GM12878 (cell line): ENCODE measurements around the gene STXBP4. TPM values are rescaled to one million over a fixed set of nuclear protein-coding genes. Genes with fewer than 3 reads are reported as not detected.

Experiments
- ATAC-seq: fragments of 200-7000 bp; cut with Tn5 transposase; 3 replicates; pipeline ENCODE4 v1.9.1; 2020; ENCODE audit warnings: mild to moderate bottlenecking, moderate library complexity
- BruUV-seq: library from RNA; stranded (reverse); fragments of 400-500 nt; replicated peaks from 2 replicates; lab custom pipeline; 2021; lab: Mats Ljungman, UMichigan
- CTCF ChIA-PET: fragments of 300-600 bp; sonication (Branson Sonifier 250); formaldehyde crosslinking; extraction: SDS; loops from one replicate; lab custom pipeline; 2021; ENCODE audit warnings: inconsistent platforms; lab: Yijun Ruan, JAX
- POLR2A ChIA-PET: fragments of 350-600 bp; formaldehyde crosslinking; extraction: SDS; loops from one replicate; lab custom pipeline; 2021; ENCODE audit warnings: inconsistent platforms; lab: Charles Lee
- RAD21 ChIA-PET: fragments of 300-600 bp; sonication (Branson Sonifier 250); formaldehyde crosslinking; loops from one replicate; lab custom pipeline; 2023; ENCODE audit warnings: antibody characterized with exemption; ENCODE audit not compliant: unreplicated experiment; lab: Charles Lee
- SMC1A ChIA-PET: fragments of 300-600 bp; sonication (Branson Sonifier 250); formaldehyde crosslinking; loops from one replicate; lab custom pipeline; 2023; ENCODE audit not compliant: unreplicated experiment, uncharacterized antibody; lab: Charles Lee
- DNase-seq: peaks from one replicate; pipeline ENCODE4 v3.0.0-alpha.2; 2011; ENCODE audit warnings: low read depth, low spot score
- FAIRE-seq: peaks from 3 replicates; lab custom pipeline; 2011; peaks lifted over from hg19 to GRCh38; lab: Jason Lieb, UNC
- H2AFZ ChIP-seq: 2 replicates; pipeline ENCODE4 v1.6.0; 2011; ENCODE audit warnings: low read depth, low read length, control low read depth; ENCODE audit not compliant: control insufficient read depth
- H3K27ac ChIP-seq: 2 replicates; pipeline ENCODE4 v1.5.1; 2011; ENCODE audit warnings: control low read depth; ENCODE audit not compliant: control insufficient read depth, insufficient read depth
- H3K27me3 ChIP-seq, 2 experiments: replicated peaks in 1 of 2; 2 replicates each; pipeline versions ENCODE4 v1.6.0 to v1.6.1; 2011; ENCODE audit warnings: low read length in 1 of 2; ENCODE audit not compliant: control insufficient read depth in 2 of 2, insufficient read depth in 2 of 2
- H3K36me3 ChIP-seq, 2 experiments: 2 replicates each; pipeline ENCODE4 v1.5.1; 2011; ENCODE audit warnings: low read length in 1 of 2; ENCODE audit not compliant: control insufficient read depth in 2 of 2, insufficient read depth in 2 of 2
- H3K4me1 ChIP-seq: 2 replicates; pipeline ENCODE4 v1.6.1; 2011; ENCODE audit warnings: mild to moderate bottlenecking, low read length, moderate library complexity, mixed read lengths; ENCODE audit not compliant: control insufficient read depth, insufficient read depth
- H3K4me2 ChIP-seq: 2 replicates; pipeline ENCODE4 v1.6.0; 2011; ENCODE audit warnings: control low read depth; ENCODE audit not compliant: control insufficient read depth, insufficient read depth
- H3K4me3 ChIP-seq: fragments of 200-600 bp; sonication (generic); 2 replicates; pipeline ENCODE4 v1.5.1; 2016
- H3K79me2 ChIP-seq: 2 replicates; pipeline ENCODE4 v1.6.0; 2011; ENCODE audit warnings: low read length; ENCODE audit not compliant: control insufficient read depth, insufficient read depth
- H3K9ac ChIP-seq: 2 replicates; pipeline ENCODE4 v1.8.0; 2011; ENCODE audit warnings: low read length, control low read depth, mixed read lengths; ENCODE audit not compliant: control insufficient read depth, insufficient read depth
- H3K9me3 ChIP-seq: replicated peaks from 3 replicates; pipeline ENCODE4 v1.5.1; 2011; ENCODE audit warnings: mild to moderate bottlenecking, low read length; ENCODE audit not compliant: control insufficient read depth, insufficient read depth
- H4K20me1 ChIP-seq: 2 replicates; pipeline ENCODE4 v1.6.0; 2011; ENCODE audit not compliant: control insufficient read depth, insufficient read depth
- ASH2L ChIP-seq: fragments of 300-600, 200-600 bp; sonication (generic); IDR thresholded peaks from 2 replicates; pipeline ENCODE4 v1.6.1; 2017; ENCODE audit warnings: low read depth, mild to moderate bottlenecking, borderline replicate concordance
- IKZF2 ChIP-seq, 2 experiments: fragments of 450-650 bp; IDR thresholded peaks; 2 replicates each; pipeline ENCODE4 v1.6.1; 2017; ENCODE audit warnings: mild to moderate bottlenecking in 2 of 2, moderate library complexity in 2 of 2
- LARP7 ChIP-seq: fragments of 450-650 bp; IDR thresholded peaks from 2 replicates; pipeline ENCODE4 v1.6.1; 2017; ENCODE audit warnings: mild to moderate bottlenecking
- NBN ChIP-seq: fragments of 450-650 bp; IDR thresholded peaks from 2 replicates; pipeline ENCODE4 v1.6.1; 2016
- PAX8 ChIP-seq: fragments of 450-650 bp; IDR thresholded peaks from 2 replicates; pipeline ENCODE4 v1.6.1; 2017; ENCODE audit warnings: mild to moderate bottlenecking, moderate library complexity
- SIX5 ChIP-seq: IDR thresholded peaks from 2 replicates; pipeline ENCODE4 v1.6.1; 2011; ENCODE audit warnings: mild to moderate bottlenecking, low read depth, low read length, moderate library complexity; ENCODE audit not compliant: severe bottlenecking
- WGBS: methylation state at CpG from one replicate; pipeline ENCODE4 v1.1.6; 2016; ENCODE audit warnings: low lambda C conversion rate; ENCODE audit not compliant: insufficient replicate concordance, insufficient coverage; ENCODE audit errors: missing lambda C conversion rate; 5-methylcytosine and 5-hydroxymethylcytosine counted together
- in situ Hi-C: fragments of 300-500 bp; cut with MboI; formaldehyde crosslinking; loops from 9 replicates; pipeline ENCODE4 v1.14.3; 2018; ENCODE audit warnings: mixed read lengths
- intact Hi-C: fragments of 100-400 bp; cut with micrococcal nuclease; formaldehyde crosslinking; loops from one replicate; pipeline ENCODE4 v1.14.2; 2022; ENCODE audit not compliant: unreplicated experiment
- polyA plus RNA-seq, 11 experiments: library from polyadenylated mRNA; depleted of rRNA in 4 of 11; unstranded in 6 of 11; stranded (reverse) in 5 of 11; fragments of >200 nt; fragmentation: Nextera tagmentation in 4 of 11; fragmentation: Illumina TruSeq in 1 of 11; extraction: Ambion mirVana in 4 of 11; extraction: Trizol in 1 of 11; gene quantifications; 1 replicate in 1 of 11; 2 replicates in 10 of 11; pipeline versions ENCODE4 v1.2.1 to v1.2.3, GENCODE V29; 2011 to 2016; ENCODE audit warnings: inconsistent platforms in 2 of 11, missing spikeins in 2 of 11, low read depth in 1 of 11
- total RNA-seq, 4 experiments: library from RNA; depleted of rRNA in 3 of 4; stranded (reverse); fragments of >200 nt in 3 of 4; fragmentation: Illumina TruSeq in 1 of 4; extraction: Trizol in 1 of 4; gene quantifications; 2 replicates each; pipeline versions ENCODE4 v1.2.1 to v1.2.3, GENCODE V29; 2013 to 2021
- TF ChIP-seq, protein P1 (sequence below): fragments of 450-650 bp; IDR thresholded peaks from 2 replicates; pipeline ENCODE4 v1.6.1; 2014; ENCODE audit warnings: mild to moderate bottlenecking

STXBP4 gene
- total and polyA plus RNA-seq, 10 of the 15 experiments (the other 5 are each of a cell fraction or from before 2014, with no cell fraction given), result 4.3 to 11.0 (median 6.7) TPM

- TF ChIP-seq, protein P1, sequence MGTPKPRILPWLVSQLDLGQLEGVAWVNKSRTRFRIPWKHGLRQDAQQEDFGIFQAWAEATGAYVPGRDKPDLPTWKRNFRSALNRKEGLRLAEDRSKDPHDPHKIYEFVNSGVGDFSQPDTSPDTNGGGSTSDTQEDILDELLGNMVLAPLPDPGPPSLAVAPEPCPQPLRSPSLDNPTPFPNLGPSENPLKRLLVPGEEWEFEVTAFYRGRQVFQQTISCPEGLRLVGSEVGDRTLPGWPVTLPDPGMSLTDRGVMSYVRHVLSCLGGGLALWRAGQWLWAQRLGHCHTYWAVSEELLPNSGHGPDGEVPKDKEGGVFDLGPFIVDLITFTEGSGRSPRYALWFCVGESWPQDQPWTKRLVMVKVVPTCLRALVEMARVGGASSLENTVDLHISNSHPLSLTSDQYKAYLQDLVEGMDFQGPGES, result no peak
- TF ChIP-seq NBN, result no peak
- TF ChIP-seq, all 136 proteins: peak for 0
Measured at GRCh38 chr17:55155856-55156560, 187.4 kb downstream of the STXBP4 start (continued).

DNA sequence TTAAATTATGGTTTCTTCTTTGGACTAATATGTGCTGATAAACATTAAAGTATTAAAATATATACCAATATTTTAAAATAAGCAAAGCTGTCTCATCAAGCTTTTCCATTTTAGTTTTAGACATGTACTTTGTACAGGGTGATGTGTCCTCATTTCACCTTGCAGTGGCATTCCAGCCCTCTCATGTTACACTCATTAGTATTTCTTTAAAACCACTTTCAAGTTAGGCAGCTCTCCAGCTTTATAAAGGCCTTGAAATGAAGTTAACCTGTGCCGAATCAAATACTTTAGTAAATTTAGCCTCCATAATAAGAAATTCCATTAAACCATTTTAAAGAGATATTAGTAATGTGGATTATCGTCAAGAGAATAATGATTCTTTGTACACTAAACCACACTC lies 188.6 kb downstream of the STXBP4 start:
- SMC1A ChIA-PET, result no interaction called here
- 98% methylated on average over 2 of the region's 2 CpGs for WGBS
- Histone ChIP-seq H3K4me1 (no peaks in the 10 kb centered on the region), H4K20me1 (no peaks in the 10 kb centered on the region), H3K9ac (no peak overlapping the region), H3K27me3 (no peaks in the 10 kb centered on the region), H3K36me3 (no peaks in the 10 kb centered on the region; a peak in 2 of 4 replicates), H3K27ac (no peak overlapping the region), H3K79me2 (no peaks in the 10 kb centered on the region), H3K9me3 (no peaks in the 10 kb centered on the region), H2AFZ (no peak overlapping the region), H3K4me3 (no peak overlapping the region), H3K4me2 (no peak overlapping the region)
- in situ Hi-C loops (no loop called here), intact Hi-C loops (no loop called here)
- POLR2A ChIA-PET, result no interaction called here
- TF ChIP-seq SIX5 (no peak), NBN (no peak), LARP7 (no peak), IKZF2 (IDR thresholded peaks at IDR 0.05) (no peak), ASH2L (no peak), PAX8 (no peak)
- FAIRE-seq, result no peak
- no TSS peak for BruUV-seq
- no peak for DNase-seq
- no peak for ATAC-seq
- RAD21 ChIA-PET, result no interaction called here
- CTCF ChIA-PET, result no interaction called here
